ENCODE measurements around the gene INPP5A.

Gene INPP5A

GRCh38 chr10:132634241-132634946 lies 96.8 kb downstream of the INPP5A start:
- no peak for DNase-seq

GRCh38 chr10:132634947-132635271 lies 97.3 kb downstream of the INPP5A start:
- DNase-seq = no peak

GRCh38 chr10:132636358-132636757 lies 98.8 kb downstream of the INPP5A start:
- no peak for DNase-seq

GRCh38 chr10:132637477-132638129 lies 100.0 kb downstream of the INPP5A start:
- no peak for DNase-seq

GRCh38 chr10:132638130-132638515 lies 100.5 kb downstream of the INPP5A start:
- DNase-seq = no peak

GRCh38 chr10:132639470-132639869 lies 101.9 kb downstream of the INPP5A start:
- DNase-seq = no peak

- DNase-seq = no peak
Observed at GRCh38 chr10:132640326-132641125, 102.9 kb downstream of the INPP5A start.

GRCh38 chr10:132641401-132641800 lies 103.8 kb downstream of the INPP5A start:
- DNase-seq = no peak

GRCh38 chr10:132641966-132642731 lies 104.6 kb downstream of the INPP5A start:
- no peak for DNase-seq

GRCh38 chr10:132642732-132643008 lies 105.1 kb downstream of the INPP5A start:
- no peak for DNase-seq

GRCh38 chr10:132643709-132644526 lies 106.3 kb downstream of the INPP5A start:
- DNase-seq = no peak

GRCh38 chr10:132644527-132645246 lies 107.1 kb downstream of the INPP5A start:
- no peak for DNase-seq

- DNase-seq = no peak
Observed at GRCh38 chr10:132645247-132645530, 107.6 kb downstream of the INPP5A start.

GRCh38 chr10:132645630-132646442 lies 108.2 kb downstream of the INPP5A start:
- no peak for DNase-seq

- DNase-seq = no peak
Observed at GRCh38 chr10:132646443-132647097, 109.0 kb downstream of the INPP5A start.

- DNase-seq = no peak
Observed at GRCh38 chr10:132647424-132647823, 109.8 kb downstream of the INPP5A start.

- no peak for DNase-seq
Observed at GRCh38 chr10:132648072-132648850, 110.7 kb downstream of the INPP5A start.

- DNase-seq = no peak
Observed at GRCh38 chr10:132648851-132649528, 111.4 kb downstream of the INPP5A start.
